Stimulated activated CD8-positive, alpha-beta memory T cell treated with anti-CD3 and anti-CD28 coated beads, Interleukin-2, amount 100 ng/mL, for 48 hours (primary cell): Measurements from ENCODE around the gene ARL3.
"Not testable (repeated sequence)": the region's sequence is repeated elsewhere in the genome, so short reads cannot be mapped to it uniquely, and the experiment has no call there.

ENCODE experiments used
- DNase-seq, 2 donors: peaks; one replicate each; pipeline ENCODE4 v3.0.0-alpha.2; 2020; ENCODE audit warnings: low read depth in 2 of 2

The ARL3 gene

DNA sequence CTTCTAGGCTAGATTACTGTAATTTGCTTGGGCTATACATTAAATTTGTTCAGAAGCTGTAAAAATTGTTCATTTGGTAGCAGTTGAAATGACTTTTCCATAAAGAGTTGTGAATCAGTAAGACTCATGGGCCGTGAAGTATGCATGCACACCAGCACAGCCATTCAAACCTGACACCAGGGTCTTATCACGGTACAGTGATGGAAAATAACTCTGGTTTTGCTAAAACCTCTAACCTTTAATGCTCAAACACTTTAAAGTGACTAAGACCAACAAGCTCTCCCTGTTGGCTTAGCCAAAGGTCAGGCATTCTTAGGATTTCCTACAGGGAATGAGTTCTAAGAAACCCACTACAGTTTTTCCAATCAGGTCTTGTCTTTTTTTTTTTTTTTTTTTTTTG, 11.5 kb downstream of the ARL3 start:
- no peak for DNase-seq

DNA sequence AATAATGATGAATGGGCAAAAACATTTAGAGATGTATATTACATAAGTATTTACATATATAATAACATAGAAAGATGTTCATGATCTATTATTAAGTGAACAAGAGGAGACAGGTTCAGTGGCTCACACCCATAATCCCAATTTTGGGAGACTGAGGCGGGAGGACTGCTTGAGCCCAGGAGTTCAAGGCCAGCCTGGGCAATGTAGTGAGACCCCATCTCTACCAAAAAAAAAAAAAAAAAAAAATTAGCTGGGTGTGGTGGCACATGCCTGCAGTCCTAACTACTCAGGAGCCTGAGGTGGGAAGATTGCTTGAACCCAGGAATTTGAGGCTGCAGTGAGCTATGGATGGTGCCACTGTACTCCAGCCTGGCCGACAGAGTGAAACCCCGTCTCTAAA, 12.4 kb downstream of the ARL3 start:
- DNase-seq = no peak

DNA sequence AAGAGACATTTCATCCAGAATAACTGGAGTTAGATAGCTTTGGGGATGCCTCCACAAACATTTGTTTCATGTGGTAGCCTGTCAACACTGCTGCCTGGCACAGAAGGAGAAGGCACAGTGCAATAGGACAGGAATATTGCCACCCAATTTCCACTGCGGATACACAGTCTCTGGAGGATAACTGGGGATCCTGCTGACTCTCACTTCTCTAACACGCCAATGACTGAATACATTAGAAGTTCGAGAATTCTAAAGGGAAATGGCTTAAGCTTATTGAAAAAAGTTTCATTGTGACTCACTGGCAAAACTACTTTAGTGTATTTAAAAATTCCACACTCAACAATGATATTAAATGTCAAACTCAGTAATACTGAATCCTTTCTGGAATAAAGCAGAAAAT, 12.9 kb downstream of the ARL3 start:
- no peak for DNase-seq

DNA sequence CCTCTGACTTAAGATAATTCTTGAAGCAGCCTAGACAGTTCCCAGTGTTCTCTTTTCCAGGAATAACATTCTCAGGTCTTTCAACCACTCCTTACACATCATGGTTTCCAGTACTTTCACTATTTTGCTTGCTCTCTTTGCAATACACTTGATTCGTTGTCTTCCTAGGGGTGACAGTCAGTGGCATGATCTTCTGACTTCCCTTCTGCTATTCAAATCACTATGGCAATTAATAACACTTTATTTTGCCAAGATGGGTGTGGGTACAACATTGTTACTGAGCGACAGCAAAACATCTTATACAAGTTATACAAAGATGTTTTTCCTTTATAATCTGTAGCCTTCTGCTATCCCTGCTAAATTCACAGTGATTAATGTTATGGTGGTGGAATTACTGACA, 15.3 kb downstream of the ARL3 start:
- no peak for DNase-seq

DNA sequence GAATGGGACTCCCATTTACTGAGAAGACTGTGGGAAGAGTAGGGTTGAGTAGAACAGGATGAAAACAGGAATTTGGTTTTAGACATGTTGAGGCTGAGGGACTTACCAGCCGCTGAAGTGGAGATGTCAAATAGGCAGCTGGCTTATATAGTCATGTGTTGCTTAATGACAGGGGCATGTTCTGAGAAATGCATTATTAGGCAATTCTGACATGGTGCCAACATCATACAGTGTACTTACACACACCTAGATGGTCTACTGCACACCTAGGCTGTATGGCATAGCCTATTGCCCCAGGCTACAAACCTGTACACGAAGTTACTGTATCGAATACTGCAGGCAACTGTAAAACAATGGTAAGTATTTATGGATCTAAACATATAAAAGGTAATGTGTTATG, 17.5 kb downstream of the ARL3 start:
- DNase-seq = no peak

DNA sequence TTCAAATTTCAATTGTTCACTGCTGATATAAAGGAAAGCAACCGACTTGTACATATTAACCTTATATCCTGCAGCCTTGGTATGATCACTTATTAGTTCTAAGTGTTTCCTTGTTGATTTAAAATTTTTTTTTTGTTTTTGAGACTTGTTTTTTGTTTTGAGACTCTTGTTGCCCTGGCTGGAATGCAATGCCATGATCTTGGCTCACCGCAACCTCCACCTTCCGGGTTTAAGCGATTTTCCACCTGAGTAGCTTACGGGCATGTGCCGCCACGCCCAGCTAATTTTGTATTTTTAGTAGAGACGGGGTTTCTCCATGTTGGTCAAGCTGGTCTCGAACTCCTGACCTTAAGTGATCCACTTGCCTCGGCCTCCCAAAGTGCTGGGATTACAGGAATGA, 18.8 kb downstream of the ARL3 start:
- DNase-seq = not testable (repeated sequence)

DNA sequence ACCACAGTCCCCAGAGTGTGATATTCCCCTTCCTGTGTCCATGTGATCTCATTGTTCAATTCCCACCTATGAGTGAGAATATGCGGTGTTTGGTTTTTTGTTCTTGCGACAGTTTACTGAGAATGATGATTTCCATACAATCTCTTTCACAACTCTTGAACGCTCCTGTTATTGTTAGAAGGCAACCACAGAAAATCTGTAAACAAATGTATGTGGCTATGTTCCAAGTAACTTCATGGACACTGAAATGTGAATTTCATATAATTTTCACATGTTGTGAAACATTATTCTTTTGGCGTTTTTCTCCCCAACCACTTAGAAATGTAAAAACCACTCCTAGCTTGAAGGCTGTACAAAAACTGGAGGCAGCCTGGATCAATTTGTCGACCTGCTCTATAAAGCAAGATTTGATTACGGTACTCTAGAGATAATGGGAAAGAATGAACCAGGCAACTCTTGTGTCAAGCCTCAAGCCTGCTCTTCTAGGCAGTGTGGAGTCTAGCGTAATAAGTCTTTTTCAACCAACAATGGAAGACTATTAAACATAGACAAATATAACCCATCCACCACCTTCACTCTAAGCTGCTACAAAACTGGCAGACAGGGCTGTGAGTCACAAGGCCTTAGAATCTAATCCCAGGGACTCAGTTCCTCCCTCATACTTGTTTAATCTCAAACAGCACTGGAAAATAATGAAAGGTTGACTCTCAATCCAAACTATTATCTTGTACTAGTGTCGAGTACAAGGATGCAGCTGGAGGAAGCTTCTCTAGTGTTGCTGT, 22.7 kb downstream of the ARL3 start:
- no peak for DNase-seq

DNA sequence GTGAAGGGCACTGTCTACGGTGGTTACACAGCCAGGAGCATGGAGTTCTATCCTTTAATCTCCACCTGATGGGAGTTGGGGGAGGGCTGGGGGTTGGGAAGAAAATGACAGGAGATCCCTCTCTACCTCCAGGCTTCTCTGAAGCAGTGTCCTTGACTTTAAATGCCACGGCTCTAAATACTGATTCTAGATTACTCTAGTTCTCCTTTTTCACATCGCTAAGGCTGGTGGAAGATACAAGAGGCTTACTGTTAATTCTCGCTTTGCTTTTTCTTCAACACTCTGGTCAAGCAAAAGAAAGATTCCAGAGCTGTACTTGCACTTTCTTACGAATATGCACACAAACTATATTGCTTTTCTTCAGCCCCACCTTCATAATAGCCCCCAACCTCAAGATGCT, 30.5 kb downstream of the ARL3 start:
- no peak for DNase-seq

DNA sequence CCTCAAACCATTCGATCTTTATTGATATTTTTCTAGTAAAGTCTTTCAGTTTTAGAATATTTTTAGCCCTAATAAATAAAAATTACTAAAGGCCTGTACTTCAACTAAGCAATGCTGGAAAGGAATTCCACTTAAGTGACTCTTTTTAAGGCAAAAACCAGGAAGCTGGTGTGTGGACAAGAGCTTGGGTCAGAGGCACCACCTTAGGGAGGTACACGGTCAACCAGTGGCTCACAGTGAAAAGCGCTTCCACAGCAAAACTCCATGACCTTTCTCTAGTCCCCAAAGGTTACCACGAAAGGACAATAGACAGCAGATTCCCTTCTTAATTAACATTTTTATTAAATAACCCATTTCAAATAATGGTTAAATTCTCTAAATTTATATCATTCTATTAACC, 31.2 kb downstream of the ARL3 start:
- DNase-seq = no peak

DNA sequence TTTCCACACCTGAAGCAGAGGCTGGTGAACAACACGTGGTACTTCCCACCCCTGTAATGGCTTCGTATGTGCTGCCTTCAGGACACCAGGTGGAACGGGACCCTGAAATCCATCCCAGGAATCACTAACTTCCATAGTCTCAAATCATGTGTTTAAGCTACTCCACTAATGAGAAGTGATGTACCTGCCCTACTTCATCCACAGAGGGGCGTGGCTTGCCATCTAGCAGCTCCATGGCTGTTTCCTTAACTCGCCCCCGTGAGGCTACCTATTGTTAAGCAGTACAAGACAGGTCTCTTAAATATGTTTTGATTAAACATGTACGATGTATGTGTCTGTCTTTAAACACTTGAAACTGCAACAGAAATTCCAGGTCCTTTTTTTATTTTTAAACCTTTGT, 31.8 kb downstream of the ARL3 start:
- DNase-seq = no peak

DNA sequence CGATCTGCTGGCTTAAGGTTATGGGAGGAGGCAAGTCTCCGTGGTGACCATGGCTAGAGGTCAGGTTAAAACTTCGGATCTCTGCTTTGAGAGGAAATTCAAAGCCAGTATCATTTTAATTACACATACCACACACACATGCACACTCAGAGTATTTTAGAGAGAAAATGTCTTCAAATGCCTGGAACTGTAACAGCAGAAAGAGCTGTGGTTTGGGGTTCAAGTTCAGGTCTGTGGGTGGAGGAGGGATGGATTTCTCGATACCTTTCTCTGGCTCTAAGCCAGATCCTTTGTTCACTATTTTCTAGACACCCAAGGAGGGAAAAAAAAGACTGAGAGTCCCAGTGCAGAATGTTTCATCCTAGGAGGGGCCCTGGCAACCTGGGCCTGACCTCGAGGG, 32.5 kb downstream of the ARL3 start:
- DNase-seq = no peak

DNA sequence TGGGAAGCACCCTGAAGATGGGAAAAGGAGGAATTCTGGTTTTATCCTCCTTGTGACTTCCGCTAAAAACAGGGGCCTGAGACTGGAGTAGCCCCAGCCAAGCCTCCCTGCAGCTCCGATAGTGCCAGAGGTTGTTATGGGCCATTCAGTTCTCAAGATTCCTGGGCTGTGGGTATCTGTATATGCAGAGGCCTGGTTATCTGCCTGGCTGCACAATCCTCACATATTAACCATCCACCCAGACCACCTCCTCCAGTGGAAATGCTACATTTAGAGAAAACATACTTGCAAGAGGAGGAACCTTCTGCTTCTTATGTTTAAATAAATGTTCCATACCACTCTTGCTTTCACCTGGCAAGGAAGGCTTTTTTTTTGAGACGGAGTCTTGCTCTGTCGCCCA, 34.6 kb downstream of the ARL3 start:
- no peak for DNase-seq

DNA sequence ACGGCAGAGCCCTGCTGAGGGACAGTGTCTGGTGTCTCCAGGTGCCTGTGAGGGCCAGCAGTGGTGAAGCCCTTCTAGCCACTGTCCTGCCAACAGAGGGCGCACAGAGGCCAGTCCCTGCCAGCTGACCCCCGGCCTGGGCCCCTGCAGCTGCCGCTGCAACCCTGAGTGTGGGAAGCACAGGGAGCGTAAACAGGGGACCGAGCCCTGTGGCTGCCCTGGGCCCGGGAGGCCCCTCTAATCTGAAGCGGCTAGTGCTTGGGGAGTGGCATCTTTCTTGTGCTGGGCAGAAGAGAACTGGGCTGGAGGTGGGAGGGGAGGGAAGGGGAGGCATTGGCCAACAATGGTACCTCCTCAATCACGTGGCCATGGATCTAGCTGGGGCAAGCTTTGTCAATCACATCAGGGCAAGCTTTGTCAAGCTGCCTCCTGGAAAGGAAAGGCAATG, 35.3 kb downstream of the ARL3 start:
- DNase-seq = no peak

DNA sequence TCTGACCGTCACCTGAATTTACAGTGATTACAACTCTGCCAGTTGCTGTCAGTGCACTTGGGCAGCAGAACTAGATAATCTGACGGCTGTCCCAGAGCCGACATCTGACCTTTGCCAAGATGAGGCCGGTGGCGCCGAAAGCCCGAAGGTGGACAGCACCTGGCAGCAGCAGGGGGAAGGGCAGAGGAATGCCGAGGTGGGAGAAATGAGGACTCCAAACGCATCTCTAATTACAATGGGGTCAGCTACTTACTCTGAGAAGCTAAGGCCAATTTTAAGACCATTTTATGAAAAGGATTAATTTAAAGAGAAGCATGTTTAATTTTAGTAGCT, 36.2 kb downstream of the ARL3 start:
- DNase-seq = no peak

DNA sequence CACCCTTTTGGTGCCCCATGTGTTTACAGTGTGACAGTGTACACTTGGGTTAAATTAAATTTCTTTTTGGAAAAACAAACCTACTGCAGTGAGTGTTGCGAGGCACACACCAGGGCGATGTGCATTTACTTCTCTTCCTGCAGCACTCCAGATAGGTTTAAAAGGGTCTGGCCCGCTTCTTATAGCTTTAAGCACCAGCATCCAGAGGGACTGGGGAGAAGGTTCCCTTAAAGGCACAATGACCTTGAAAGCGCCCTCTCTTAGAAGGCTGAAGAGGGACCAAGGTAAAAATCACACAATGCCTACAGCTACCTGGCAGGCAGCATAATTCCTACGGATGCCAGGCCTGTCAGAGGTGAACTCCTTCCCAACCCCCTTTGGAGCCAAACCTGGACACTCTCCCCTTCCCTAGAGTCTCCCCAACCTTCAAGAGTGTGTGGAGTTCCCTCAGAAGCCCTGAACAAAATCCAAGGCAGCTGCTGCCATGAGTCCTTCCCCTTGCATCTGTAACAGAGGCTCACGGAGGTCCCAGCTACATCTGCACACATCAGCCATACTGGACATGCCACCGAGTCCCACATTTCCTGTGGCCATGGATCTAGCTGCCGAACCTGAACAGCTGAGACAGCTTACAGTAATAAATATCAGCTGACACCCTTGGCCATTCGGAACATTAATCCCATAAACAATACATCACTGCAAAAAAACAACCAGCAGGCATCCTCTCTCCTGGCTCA, 36.7 kb downstream of the ARL3 start:
- no peak for DNase-seq

DNA sequence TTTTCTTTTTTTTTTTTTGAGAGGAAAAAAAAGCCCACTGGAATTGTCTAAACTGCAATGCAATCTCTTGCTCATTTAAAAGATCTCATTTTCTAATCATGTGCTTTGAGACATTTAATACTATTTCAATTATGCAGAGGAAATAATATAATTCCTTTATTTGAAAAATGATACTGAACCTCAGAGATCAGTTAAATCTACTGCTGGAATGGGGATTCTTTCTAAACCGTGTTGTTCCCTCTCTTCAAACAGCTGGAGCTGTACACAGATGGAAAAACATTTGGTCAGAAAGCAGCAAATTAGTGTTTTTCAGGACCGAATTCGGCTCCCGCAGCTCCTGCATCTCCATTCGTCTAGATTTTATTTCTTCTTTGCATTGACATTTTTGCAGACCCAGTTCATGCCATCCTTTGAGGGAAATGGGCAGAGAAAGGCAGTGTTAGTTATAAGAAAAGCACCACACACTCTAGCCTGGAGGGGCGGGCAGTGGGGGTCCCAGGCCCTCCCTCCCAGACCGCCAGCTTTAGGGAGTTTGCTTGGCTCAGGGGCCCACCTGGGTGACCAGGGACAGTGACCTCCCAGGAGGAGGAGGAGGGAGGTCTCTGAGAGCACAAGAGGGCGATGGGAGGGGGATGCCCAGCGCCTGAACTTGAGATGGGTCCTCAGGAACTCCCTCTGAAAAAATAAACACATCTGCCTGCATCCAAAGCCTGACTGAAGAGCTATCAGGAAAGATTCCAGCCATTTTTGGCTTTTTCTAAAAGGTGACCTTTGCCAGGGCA, 37.5 kb downstream of the ARL3 start:
- DNase-seq = no peak

DNA sequence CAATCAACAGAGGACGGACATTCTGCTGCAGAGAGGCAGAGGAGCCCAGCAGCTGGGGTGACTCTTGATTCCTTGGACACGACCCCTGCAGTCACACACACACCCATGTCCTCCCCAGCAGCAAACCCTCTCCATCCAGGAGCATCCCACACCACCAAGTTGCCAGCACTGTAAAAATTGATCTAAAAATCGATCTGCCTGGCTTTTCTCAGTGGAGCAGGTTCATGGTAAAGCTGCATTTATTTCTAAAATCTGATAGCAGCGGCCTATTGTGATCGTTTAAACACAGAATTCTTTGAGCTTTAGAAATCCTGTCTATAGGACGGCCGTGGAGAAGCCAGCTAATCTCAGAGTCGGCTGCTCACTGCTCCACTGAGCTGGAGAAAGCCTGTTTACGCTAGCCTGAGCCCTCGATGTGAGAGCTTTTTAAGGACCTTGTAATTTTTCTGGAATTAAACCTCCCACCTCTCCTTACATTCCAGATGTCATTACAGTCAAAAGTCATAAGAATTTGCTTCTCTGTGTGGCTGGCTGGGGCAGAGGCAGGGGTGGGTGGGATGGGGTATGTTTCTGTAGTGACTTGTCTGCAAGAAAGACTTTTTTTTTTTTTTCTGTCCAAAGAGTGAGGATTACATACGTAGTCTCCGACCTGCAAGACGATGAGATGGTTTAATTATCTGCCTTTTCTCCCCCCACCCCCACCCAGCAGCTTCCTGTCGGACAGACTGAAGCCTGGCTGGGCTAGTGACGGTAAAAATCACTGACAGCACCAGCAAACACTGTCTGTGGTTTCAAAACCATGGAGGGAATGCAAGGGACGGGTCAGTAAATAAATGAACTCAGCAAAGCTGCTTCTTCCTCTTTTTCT, 38.3 kb downstream of the ARL3 start:
- no peak for DNase-seq

DNA sequence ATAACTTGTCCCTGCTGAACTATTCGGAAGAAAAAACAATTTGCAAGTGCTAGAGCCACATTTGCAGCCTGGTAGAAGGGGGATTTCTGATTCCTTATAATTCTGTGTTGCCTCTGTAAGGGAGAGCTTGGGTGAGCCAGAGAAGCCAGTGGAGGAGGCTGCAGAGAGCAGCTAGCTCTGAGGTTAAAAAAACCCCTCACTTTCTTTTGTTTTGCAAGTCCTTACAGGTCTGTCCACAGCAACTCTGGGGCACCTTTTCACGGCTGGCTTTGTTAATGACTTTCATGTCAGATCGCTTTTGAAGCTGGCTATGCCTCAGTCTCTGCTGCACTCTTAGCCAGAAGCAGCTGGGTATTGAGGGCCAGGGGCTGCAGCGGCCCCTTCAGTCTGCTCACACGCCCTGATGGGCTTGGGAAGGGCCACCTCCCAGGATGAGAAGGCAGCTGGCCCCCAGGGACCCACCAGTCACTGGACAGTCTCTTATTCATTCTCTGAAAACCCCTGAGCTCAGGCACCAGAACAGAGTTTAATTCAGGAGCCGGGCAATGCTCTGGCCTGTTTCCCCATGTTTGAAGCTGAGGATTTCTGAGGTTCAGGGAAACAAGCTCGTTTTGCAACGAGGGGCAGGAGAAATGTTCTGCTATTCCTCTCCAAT, 39.1 kb downstream of the ARL3 start:
- no peak for DNase-seq

DNA sequence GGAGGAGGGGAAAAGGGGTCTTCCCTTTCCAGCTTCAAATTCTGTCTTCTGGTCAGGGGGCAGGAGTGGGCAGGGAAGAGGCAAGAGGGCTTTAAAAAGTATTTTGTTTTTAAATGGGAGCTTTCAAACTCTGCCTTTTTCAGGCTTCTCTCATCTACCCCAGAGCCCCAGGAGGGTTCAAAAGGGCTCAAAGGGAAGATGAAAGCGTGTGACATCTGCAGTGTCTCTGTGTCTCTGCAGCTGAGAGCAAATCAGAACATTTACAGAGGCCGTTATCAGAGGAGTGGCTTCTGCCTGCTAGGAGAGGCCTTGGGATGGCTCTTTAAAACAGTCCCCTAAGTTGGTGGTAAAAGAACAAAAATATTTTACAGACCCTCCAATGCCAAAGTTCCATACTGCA, 39.6 kb downstream of the ARL3 start:
- DNase-seq = no peak

DNA sequence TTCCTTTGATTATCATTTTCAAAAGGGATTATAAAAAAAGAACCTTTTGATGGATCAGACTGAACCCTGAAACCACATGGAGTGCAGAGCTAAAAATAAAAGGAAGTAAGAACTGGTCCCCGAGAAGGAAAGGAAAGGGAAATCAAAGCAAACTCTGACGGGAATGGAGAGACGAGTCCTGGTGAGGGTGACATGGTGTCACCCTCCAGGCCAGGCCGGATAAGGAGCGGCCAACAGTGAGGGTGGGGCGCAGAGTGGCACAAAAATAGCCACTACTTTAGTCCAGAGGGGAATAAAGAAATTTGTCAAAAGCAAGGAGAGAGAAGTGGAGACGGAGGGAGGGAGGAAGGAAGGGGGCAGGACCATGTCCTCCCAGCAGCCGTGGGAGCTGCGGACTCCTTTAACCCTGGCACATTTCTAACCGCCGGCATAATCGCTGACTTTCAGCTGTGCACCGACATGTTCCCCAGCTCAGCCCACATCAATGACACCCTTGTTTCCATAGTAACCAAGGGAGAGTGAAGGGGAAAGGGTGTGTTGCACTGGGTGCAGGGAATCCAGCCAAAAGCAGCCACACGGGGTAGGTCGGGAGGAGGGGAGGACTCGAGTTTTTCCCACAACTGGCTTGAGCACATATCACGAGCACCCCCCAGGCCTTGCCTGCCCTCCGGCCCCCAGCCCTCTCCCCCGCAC, 40.2 kb downstream of the ARL3 start:
- DNase-seq = peak; percentile 38 to 42
